GM12875 (cell line): ENCODE results near the gene CCDC47.

Source experiments
- H3K4me3 ChIP-seq: one replicate; pipeline ENCODE4 v1.5.1; 2011; ENCODE audit warnings: low read depth, low read length, control low read depth
- CTCF ChIP-seq: IDR thresholded peaks from 2 replicates; pipeline ENCODE4 v1.5.1; 2011; ENCODE audit warnings: low read depth, mild to moderate bottlenecking, control low read depth, inconsistent platforms, low read length, moderate library complexity, borderline replicate concordance; ENCODE audit not compliant: insufficient read depth

Gene CCDC47

DNA sequence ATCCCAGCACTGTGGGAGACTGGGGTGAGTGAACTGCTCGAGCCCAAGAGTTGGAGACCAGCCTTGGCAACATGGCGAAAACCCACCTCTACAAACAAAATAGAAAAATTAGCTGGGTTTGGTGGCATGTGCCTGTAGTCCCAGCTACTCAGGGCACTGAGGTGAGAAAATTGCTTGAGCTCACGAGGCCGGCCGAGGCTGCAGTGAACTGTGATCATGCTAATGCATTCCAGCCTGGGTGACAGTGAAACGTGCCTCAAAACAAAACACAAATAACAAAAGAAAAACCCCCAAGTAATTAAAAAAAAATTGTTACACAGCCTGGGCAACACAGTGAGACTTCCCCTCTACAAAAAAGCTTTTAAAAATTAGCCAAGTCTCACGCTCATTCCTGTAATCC, 5.0 kb downstream of the CCDC47 start:
- no peak overlapping the region for H3K4me3 ChIP-seq
- no peak for TF ChIP-seq CTCF

- H3K4me3 ChIP-seq: no peak overlapping the region
- no peak for TF ChIP-seq CTCF
Observed at GRCh38 chr17:63766754-63767153, 6.6 kb downstream of the CCDC47 start.

- H3K4me3 ChIP-seq: no peak overlapping the region
Observed at GRCh38 chr17:63764716-63765115, 8.7 kb downstream of the CCDC47 start.

DNA sequence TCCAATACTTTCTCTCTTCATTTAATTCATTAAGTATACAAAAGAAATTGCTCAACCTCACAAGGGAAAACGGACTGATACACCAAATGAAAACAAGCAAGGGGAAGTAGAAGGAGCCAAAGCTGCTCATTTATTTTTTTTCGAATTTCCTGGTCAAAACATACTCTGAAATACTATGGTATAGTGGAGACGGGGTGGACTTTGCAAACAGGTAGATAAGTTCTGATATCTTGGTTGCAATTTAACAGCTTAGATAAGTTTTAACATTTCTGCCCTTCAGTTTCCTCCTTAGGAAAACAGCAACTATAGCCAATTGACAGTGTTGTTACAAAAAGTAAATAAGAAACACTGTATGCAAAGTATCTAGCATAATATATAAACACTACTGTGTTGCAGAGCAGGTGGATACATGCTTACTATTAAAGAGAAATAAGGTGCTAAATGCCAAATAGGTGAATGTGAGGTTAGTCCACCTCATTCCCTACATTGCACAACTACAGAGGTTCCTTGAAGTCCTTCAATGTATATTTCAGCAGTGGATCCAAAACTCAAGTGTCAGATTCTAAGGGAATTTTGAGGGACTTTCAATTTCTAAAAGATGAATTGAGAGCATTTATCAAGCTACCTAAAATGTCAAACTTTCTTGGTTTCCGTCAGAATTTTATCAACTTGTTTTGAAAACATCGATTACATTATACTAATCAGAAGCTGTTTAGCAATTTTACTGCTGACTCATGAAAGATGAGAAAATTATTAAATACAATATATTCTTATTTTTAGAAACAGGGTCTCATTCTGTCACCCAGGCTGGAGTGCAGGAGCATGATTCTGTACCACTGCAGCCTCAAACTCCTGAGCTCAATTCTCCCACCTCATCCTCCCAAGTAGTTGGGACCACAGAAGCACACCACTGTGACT, 11.0 kb downstream of the CCDC47 start:
- no peak for TF ChIP-seq CTCF
- no peak overlapping the region for H3K4me3 ChIP-seq

More at GRCh38 chr17:63764716-63765115, 8.7 kb downstream of the CCDC47 start:
- no peak for TF ChIP-seq CTCF

GRCh38 chr17:63760771-63761539, 12.4 kb downstream of the CCDC47 start:
- no peak for TF ChIP-seq CTCF
- no peak overlapping the region for H3K4me3 ChIP-seq

DNA sequence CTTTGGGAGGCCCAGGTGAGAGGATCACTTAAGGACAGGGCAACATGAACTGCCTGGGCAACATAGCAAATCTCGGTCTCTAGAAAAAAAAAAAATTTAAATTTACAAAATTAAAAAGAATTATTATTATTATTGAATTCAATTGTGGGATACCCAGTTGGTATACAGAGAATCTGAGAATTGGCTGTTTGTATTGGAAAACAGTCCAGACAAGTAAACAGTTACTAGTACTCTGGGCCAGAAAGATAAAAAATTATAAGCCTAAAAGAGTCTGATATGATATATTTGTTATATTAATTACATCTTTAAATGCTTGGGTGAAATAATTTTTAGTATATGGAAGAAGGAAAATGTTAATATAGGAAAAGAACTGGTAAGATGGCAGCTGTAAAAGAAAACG, 15.0 kb downstream of the CCDC47 start:
- TF ChIP-seq CTCF: no peak
- no peak overlapping the region for H3K4me3 ChIP-seq
